OCI-LY1 (cell line): ENCODE data around the gene MDH1B.
"Not testable (repeated sequence)": the region's sequence is repeated elsewhere in the genome, so short reads cannot be mapped to it uniquely, and the experiment has no call there.

Experiments
- CTCF ChIP-seq: fragments of 200-600 bp; sonication (generic), shearing (Covaris generic); IDR thresholded peaks from 2 replicates; pipeline ENCODE4 v1.5.1; 2017; ENCODE audit warnings: mild to moderate bottlenecking, antibody characterized with exemption, low read length, moderate library complexity, mixed read lengths
- EZH2 ChIP-seq: fragments of 200-600 bp; sonication (generic), shearing (Covaris generic); IDR thresholded peaks from 2 replicates; pipeline ENCODE4 v1.8.0; 2017; ENCODE audit warnings: borderline replicate concordance, mixed run types, mild to moderate bottlenecking, antibody characterized with exemption, low read length, moderate library complexity, mixed read lengths

- TF ChIP-seq CTCF, EZH2: not testable (repeated sequence)
Observed at GRCh38 chr2:206812471-206812870, 47.3 kb upstream of the MDH1B start.
